Measurements from ENCODE around the gene CUL2.
"Not testable (repeated sequence)": the region's sequence is repeated elsewhere in the genome, so short reads cannot be mapped to it uniquely, and the experiment has no call there.

DNA sequence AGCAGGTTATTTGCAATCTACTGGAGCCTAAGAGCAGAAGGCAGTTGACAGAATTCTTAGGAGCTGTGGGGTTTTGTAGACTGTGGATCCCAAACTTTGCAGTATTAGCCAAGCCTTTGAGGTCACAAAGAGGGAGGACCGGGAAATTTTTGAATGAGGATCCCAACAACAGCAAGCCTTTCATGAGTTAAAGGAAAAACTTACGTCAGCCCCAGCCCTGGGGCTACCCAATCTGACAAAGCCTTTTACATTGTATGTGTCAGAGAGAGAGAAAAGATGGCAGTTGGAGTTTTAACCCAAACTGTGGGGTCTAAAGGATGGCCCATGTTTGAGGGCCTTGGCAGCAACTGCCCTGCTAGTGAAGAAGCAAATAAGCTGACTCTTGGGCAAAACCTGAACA, 117.5 kb downstream of the CUL2 start:
- TF ChIP-seq, protein P1, sequence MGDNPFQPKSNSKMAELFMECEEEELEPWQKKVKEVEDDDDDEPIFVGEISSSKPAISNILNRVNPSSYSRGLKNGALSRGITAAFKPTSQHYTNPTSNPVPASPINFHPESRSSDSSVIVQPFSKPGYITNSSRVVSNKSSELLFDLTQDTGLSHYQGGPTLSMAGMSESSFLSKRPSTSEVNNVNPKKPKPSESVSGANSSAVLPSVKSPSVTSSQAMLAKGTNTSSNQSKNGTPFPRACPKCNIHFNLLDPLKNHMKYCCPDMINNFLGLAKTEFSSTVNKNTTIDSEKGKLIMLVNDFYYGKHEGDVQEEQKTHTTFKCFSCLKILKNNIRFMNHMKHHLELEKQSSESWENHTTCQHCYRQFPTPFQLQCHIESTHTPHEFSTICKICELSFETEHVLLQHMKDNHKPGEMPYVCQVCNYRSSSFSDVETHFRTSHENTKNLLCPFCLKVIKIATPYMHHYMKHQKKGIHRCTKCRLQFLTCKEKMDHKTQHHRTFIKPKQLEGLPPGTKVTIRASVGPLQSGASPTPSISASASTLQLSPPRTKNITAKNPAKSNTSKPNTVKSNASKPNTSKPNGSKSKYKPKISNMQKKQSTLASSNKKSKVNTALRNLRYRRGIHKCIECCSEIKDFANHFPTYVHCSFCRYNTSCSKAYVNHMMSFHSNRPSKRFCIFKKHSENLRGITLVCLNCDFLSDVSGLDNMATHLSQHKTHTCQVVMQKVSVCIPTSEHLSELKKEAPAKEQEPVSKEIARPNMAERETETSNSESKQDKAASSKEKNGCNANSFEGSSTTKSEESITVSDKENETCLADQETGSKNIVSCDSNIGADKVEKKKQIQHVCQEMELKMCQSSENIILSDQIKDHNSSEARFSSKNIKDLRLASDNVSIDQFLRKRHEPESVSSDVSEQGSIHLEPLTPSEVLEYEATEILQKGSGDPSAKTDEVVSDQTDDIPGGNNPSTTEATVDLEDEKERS (tag by site-specific recombination; IDR thresholded peaks at IDR 0.05): not testable (repeated sequence)
- not testable (repeated sequence) for TF ChIP-seq HOXD13 (CRISPR knock-in tag; IDR thresholded peaks at IDR 0.05; ENCODE audit: borderline replicate concordance); ZNF24 (tag by site-specific recombination; IDR thresholded peaks at IDR 0.05); BCL11A (tag by site-specific recombination; IDR thresholded peaks at IDR 0.05; ENCODE audit: low read depth); IKZF3 (tag by site-specific recombination; IDR thresholded peaks at IDR 0.05); ZNF423 (tag by site-specific recombination; IDR thresholded peaks at IDR 0.05)
- TF ChIP-seq, protein P2, sequence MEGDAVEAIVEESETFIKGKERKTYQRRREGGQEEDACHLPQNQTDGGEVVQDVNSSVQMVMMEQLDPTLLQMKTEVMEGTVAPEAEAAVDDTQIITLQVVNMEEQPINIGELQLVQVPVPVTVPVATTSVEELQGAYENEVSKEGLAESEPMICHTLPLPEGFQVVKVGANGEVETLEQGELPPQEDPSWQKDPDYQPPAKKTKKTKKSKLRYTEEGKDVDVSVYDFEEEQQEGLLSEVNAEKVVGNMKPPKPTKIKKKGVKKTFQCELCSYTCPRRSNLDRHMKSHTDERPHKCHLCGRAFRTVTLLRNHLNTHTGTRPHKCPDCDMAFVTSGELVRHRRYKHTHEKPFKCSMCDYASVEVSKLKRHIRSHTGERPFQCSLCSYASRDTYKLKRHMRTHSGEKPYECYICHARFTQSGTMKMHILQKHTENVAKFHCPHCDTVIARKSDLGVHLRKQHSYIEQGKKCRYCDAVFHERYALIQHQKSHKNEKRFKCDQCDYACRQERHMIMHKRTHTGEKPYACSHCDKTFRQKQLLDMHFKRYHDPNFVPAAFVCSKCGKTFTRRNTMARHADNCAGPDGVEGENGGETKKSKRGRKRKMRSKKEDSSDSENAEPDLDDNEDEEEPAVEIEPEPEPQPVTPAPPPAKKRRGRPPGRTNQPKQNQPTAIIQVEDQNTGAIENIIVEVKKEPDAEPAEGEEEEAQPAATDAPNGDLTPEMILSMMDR (tag by site-specific recombination; IDR thresholded peaks at IDR 0.05): not testable (repeated sequence)
- TF ChIP-seq, protein P3, sequence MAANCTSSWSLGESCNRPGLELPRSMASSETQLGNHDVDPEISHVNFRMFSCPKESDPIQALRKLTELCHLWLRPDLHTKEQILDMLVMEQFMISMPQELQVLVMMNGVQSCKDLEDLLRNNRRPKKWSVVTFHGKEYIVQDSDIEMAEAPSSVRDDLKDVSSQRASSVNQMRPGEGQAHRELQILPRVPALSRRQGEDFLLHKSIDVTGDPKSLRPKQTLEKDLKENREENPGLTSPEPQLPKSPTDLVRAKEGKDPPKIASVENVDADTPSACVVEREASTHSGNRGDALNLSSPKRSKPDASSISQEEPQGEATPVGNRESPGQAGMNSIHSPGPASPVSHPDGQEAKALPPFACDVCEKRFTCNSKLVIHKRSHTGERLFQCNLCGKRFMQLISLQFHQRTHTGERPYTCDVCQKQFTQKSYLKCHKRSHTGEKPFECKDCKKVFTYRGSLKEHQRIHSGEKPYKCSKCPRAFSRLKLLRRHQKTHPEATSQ (tag by site-specific recombination; IDR thresholded peaks at IDR 0.05): not testable (repeated sequence)
- TF ChIP-seq, protein P4, sequence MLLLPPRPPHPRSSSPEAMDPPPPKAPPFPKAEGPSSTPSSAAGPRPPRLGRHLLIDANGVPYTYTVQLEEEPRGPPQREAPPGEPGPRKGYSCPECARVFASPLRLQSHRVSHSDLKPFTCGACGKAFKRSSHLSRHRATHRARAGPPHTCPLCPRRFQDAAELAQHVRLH (tag by site-specific recombination; IDR thresholded peaks at IDR 0.05): not testable (repeated sequence)
- TF ChIP-seq, protein P5, sequence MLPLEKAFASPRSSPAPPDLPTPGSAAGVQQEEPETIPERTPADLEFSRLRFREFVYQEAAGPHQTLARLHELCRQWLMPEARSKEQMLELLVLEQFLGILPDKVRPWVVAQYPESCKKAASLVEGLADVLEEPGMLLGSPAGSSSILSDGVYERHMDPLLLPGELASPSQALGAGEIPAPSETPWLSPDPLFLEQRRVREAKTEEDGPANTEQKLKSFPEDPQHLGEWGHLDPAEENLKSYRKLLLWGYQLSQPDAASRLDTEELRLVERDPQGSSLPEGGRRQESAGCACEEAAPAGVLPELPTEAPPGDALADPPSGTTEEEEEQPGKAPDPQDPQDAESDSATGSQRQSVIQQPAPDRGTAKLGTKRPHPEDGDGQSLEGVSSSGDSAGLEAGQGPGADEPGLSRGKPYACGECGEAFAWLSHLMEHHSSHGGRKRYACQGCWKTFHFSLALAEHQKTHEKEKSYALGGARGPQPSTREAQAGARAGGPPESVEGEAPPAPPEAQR (tag by site-specific recombination; IDR thresholded peaks at IDR 0.05): not testable (repeated sequence)

Data from HEK293 (cell line).